GM23338 (cell line): ENCODE data around the gene ANKH. TPM values are rescaled to one million over a fixed set of nuclear protein-coding genes. Genes with fewer than 3 reads are reported as not detected.

Experiments
- ATAC-seq: fragments of 200-7000 bp; cut with Tn5 transposase; 3 replicates; pipeline ENCODE4 v1.9.1; 2020
- DNase-seq: peaks from one replicate; pipeline ENCODE4 v3.0.0-alpha.2; 2015; ENCODE audit warnings: low spot score
- H2AFZ ChIP-seq: fragments of 200-600 bp; sonication (generic); 2 replicates; pipeline ENCODE4 v1.8.0; 2016; ENCODE audit warnings: antibody characterized with exemption, mild to moderate bottlenecking, moderate library complexity
- H3F3A ChIP-seq: fragments of 200-600 bp; sonication (generic); replicated peaks from 2 replicates; pipeline ENCODE4 v1.8.0; 2017; ENCODE audit warnings: antibody characterized with exemption, mixed run types, low read depth
- H3K27ac ChIP-seq: fragments of 200-600 bp; sonication (generic); 2 replicates; pipeline ENCODE4 v1.6.1; 2016; ENCODE audit warnings: low read depth
- H3K27me3 ChIP-seq: fragments of 200-600 bp; sonication (generic); 2 replicates; pipeline ENCODE4 v1.8.0; 2016; ENCODE audit warnings: mild to moderate bottlenecking, mixed run types, moderate library complexity; ENCODE audit not compliant: insufficient read depth
- H3K36me3 ChIP-seq: fragments of 200-600 bp; sonication (generic); 2 replicates; pipeline ENCODE4 v1.8.0; 2016; ENCODE audit warnings: mild to moderate bottlenecking; ENCODE audit not compliant: insufficient read depth
- H3K4me1 ChIP-seq: fragments of 200-600 bp; sonication (generic); 2 replicates; pipeline ENCODE4 v1.8.0; 2016; ENCODE audit warnings: mild to moderate bottlenecking, moderate library complexity; ENCODE audit not compliant: insufficient read depth
- H3K4me2 ChIP-seq: fragments of 200-600 bp; sonication (generic); 2 replicates; pipeline ENCODE4 v1.7.1; 2017; ENCODE audit warnings: mixed run types
- H3K4me3 ChIP-seq: fragments of 200-600 bp; sonication (generic); 2 replicates; pipeline ENCODE4 v1.6.1; 2016; ENCODE audit warnings: mixed run types
- H3K79me2 ChIP-seq: fragments of 200-600 bp; sonication (generic); replicated peaks from 2 replicates; pipeline ENCODE4 v1.8.0; 2017; ENCODE audit warnings: mild to moderate bottlenecking; ENCODE audit not compliant: insufficient read depth
- H3K9me2 ChIP-seq: fragments of 200-600 bp; sonication (generic); 2 replicates; pipeline ENCODE4 v1.8.0; 2017; ENCODE audit not compliant: insufficient read depth
- H4K20me1 ChIP-seq: fragments of 200-600 bp; sonication (generic); replicated peaks from 2 replicates; pipeline ENCODE4 v1.8.0; 2017; ENCODE audit warnings: mild to moderate bottlenecking; ENCODE audit not compliant: insufficient read depth
- H3K27ac Mint-ChIP-seq: 2 replicates; pipeline ENCODE4 v1.8.0; 2020; ENCODE audit warnings: inconsistent platforms, mild to moderate bottlenecking, moderate library complexity, mixed read lengths
- H3K27me3 Mint-ChIP-seq: 3 replicates; pipeline ENCODE4 v1.8.0; 2022; ENCODE audit warnings: low read depth, mild to moderate bottlenecking, moderate library complexity, mixed read lengths, inconsistent platforms; ENCODE audit not compliant: insufficient read depth, poor library complexity
- H3K36me3 Mint-ChIP-seq: 3 replicates; pipeline ENCODE4 v1.8.0; 2021; ENCODE audit warnings: low read depth, mild to moderate bottlenecking, inconsistent platforms, moderate library complexity, mixed read lengths
- H3K4me1 Mint-ChIP-seq: 3 replicates; pipeline ENCODE4 v1.8.0; 2020; ENCODE audit warnings: mild to moderate bottlenecking, inconsistent platforms, mixed read lengths
- H3K4me3 Mint-ChIP-seq: 3 replicates; pipeline ENCODE4 v1.8.0; 2021; ENCODE audit warnings: moderate library complexity, mild to moderate bottlenecking, inconsistent platforms, mixed read lengths
- H3K9me3 Mint-ChIP-seq: 3 replicates; pipeline ENCODE4 v1.8.0; 2020; ENCODE audit warnings: moderate library complexity, mild to moderate bottlenecking, inconsistent platforms, mixed read lengths
- CREB1 ChIP-seq: fragments of 250-450 bp; sonication (Bioruptor Pico); IDR thresholded peaks from 2 replicates; pipeline ENCODE4 v1.5.0; 2020; ENCODE audit warnings: low read depth, mild to moderate bottlenecking, moderate library complexity
- EZH2 ChIP-seq: fragments of 200-600 bp; sonication (generic); IDR thresholded peaks from one replicate; pipeline ENCODE4 v1.8.0; 2017; ENCODE audit warnings: antibody characterized with exemption, mild to moderate bottlenecking, low read depth; ENCODE audit not compliant: unreplicated experiment
- EZH2phosphoT487 ChIP-seq: fragments of 200-600 bp; sonication (generic); IDR thresholded peaks from one replicate; pipeline ENCODE4 v1.8.1; 2018; ENCODE audit warnings: antibody characterized with exemption; ENCODE audit not compliant: unreplicated experiment
- JUNB ChIP-seq: IDR thresholded peaks from one replicate; pipeline ENCODE4 v1.6.1; 2016; ENCODE audit warnings: antibody characterized with exemption; ENCODE audit not compliant: unreplicated experiment
- NANOG ChIP-seq: IDR thresholded peaks from 2 replicates; pipeline ENCODE4 v1.6.1; 2016; ENCODE audit warnings: antibody characterized with exemption, borderline replicate concordance
- POLR2AphosphoS5 ChIP-seq: IDR thresholded peaks from 2 replicates; pipeline ENCODE4 v1.6.1; 2016; ENCODE audit warnings: antibody characterized with exemption, low read depth
- STAT1 ChIP-seq: IDR thresholded peaks from one replicate; pipeline ENCODE4 v1.6.1; 2016; ENCODE audit warnings: antibody characterized with exemption; ENCODE audit not compliant: unreplicated experiment
- ZNF114 ChIP-seq: fragments of 250-450 bp; sonication (Bioruptor Pico); IDR thresholded peaks from 2 replicates; pipeline ENCODE4 v1.5.0; 2020; ENCODE audit warnings: mild to moderate bottlenecking, moderate library complexity
- ZNF331 ChIP-seq: fragments of 250-450 bp; sonication (Bioruptor Pico); IDR thresholded peaks from 2 replicates; pipeline ENCODE4 v1.5.0; 2020; ENCODE audit warnings: low read depth, mild to moderate bottlenecking, moderate library complexity
- polyA plus RNA-seq: library from polyadenylated mRNA; unstranded; fragments of >200 nt; fragmentation: Nextera tagmentation; extraction: Ambion mirVana; gene quantifications from 2 replicates; pipeline ENCODE4 v1.2.1, GENCODE V29; 2016
- total RNA-seq: library from RNA; depleted of rRNA; stranded (reverse); fragments of >200 nt; shearing (Covaris generic); gene quantifications from 2 replicates; pipeline ENCODE4 v1.2.3, GENCODE V29; 2014
- TF ChIP-seq, protein P1 (sequence below): IDR thresholded peaks from 2 replicates; pipeline ENCODE4 v1.6.1; 2016; ENCODE audit warnings: antibody characterized with exemption
- TF ChIP-seq, protein P2 (sequence below): IDR thresholded peaks from one replicate; pipeline ENCODE4 v1.6.1; 2018; ENCODE audit warnings: antibody characterized with exemption; ENCODE audit not compliant: unreplicated experiment
- TF ChIP-seq, protein P3 (sequence below), 2 experiments: fragments of 200-600 bp in 1 of 2; sonication (generic) in 1 of 2; conservative IDR thresholded peaks; 2 replicates each; pipeline versions ENCODE4 v1.5.1 to v1.6.1; 2016 to 2017; ENCODE audit warnings: antibody characterized with exemption in 2 of 2, low read depth in 2 of 2, mild to moderate bottlenecking in 2 of 2, moderate library complexity in 1 of 2
- TF ChIP-seq, protein P4 (sequence below): fragments of 250-450 bp; sonication (Bioruptor Pico); IDR thresholded peaks from 2 replicates; pipeline ENCODE4 v1.5.0; 2020; ENCODE audit warnings: mild to moderate bottlenecking, moderate library complexity

The ANKH gene
- total and polyA plus RNA-seq, 2 experiments from 2014 or later, result 5.0 to 6.1 TPM

DNA sequence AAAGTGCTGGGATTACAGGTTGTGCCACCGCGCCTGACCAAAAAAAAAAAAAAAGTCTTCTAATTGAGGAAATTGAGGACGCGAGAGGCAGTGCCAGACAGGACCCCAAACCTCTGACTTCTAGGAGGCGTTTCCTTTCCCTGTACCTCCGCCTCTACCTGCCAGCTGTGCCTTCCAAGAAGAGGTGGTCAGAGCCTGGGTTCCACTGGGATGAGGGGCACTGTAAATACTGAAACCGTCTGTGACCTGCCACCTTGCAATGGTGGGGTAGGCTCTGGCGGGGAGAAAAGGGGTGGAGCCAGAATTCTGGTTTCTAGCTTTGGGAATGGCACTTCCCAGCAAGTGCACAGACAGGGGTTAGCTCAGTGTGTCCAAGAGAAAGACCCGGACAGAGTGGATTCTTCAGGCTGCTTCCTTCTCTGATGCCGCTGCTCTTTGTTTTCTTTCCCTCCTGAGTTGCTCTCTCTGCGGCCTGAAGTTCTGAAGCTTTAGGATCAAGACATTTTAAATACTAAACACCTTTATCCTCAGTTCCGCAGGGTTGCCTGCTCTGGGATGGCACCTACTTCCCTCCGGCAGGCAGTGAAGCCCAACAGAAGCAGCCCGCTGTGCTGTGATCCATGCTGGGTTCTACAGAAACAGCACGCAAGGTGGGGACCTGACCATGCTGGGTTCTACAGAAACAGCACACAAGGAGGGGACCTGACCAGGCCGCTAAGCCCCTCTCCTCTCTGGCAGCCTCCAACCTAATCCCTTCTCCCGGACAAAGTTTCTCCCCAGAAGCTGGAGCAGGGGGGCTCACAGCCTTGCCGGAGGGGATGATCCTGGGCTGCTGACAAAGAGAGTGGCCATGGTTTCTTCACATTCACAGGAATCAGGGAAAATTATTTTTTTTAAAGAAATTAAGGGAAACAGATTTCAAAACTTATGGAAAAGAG lies 141.9 kb downstream of the ANKH start:
- no peak for DNase-seq
- no peak overlapping the region for H3K27ac ChIP-seq
- Mint-ChIP-seq H3K27me3 (peaks cover 16% of the 10 kb centered on the region), H3K27ac (no peak overlapping the region), H3K9me3 (no peaks in the 10 kb centered on the region), H3K4me3 (no peak overlapping the region), H3K36me3 (no peaks in the 10 kb centered on the region; the same call in 2 of the 3 replicates), H3K4me1 (peaks cover 38% of the 10 kb centered on the region)
- H3K9me2 ChIP-seq, result no peaks in the 10 kb centered on the region
- no peak for TF ChIP-seq JUNB
- TF ChIP-seq, protein P1, sequence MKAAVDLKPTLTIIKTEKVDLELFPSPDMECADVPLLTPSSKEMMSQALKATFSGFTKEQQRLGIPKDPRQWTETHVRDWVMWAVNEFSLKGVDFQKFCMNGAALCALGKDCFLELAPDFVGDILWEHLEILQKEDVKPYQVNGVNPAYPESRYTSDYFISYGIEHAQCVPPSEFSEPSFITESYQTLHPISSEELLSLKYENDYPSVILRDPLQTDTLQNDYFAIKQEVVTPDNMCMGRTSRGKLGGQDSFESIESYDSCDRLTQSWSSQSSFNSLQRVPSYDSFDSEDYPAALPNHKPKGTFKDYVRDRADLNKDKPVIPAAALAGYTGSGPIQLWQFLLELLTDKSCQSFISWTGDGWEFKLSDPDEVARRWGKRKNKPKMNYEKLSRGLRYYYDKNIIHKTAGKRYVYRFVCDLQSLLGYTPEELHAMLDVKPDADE, result no peak
- TF ChIP-seq, protein P2, sequence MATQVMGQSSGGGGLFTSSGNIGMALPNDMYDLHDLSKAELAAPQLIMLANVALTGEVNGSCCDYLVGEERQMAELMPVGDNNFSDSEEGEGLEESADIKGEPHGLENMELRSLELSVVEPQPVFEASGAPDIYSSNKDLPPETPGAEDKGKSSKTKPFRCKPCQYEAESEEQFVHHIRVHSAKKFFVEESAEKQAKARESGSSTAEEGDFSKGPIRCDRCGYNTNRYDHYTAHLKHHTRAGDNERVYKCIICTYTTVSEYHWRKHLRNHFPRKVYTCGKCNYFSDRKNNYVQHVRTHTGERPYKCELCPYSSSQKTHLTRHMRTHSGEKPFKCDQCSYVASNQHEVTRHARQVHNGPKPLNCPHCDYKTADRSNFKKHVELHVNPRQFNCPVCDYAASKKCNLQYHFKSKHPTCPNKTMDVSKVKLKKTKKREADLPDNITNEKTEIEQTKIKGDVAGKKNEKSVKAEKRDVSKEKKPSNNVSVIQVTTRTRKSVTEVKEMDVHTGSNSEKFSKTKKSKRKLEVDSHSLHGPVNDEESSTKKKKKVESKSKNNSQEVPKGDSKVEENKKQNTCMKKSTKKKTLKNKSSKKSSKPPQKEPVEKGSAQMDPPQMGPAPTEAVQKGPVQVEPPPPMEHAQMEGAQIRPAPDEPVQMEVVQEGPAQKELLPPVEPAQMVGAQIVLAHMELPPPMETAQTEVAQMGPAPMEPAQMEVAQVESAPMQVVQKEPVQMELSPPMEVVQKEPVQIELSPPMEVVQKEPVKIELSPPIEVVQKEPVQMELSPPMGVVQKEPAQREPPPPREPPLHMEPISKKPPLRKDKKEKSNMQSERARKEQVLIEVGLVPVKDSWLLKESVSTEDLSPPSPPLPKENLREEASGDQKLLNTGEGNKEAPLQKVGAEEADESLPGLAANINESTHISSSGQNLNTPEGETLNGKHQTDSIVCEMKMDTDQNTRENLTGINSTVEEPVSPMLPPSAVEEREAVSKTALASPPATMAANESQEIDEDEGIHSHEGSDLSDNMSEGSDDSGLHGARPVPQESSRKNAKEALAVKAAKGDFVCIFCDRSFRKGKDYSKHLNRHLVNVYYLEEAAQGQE, result no peak
- TF ChIP-seq STAT1, result no peak
- no peak for TF ChIP-seq EZH2
- no peak for TF ChIP-seq ZNF331 (CRISPR knock-in tag)
- TF ChIP-seq POLR2AphosphoS5, result no peak
- TF ChIP-seq, protein P3, sequence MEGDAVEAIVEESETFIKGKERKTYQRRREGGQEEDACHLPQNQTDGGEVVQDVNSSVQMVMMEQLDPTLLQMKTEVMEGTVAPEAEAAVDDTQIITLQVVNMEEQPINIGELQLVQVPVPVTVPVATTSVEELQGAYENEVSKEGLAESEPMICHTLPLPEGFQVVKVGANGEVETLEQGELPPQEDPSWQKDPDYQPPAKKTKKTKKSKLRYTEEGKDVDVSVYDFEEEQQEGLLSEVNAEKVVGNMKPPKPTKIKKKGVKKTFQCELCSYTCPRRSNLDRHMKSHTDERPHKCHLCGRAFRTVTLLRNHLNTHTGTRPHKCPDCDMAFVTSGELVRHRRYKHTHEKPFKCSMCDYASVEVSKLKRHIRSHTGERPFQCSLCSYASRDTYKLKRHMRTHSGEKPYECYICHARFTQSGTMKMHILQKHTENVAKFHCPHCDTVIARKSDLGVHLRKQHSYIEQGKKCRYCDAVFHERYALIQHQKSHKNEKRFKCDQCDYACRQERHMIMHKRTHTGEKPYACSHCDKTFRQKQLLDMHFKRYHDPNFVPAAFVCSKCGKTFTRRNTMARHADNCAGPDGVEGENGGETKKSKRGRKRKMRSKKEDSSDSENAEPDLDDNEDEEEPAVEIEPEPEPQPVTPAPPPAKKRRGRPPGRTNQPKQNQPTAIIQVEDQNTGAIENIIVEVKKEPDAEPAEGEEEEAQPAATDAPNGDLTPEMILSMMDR (conservative IDR thresholded peaks at IDR 0.05; ENCODE audit: low read depth in 2 of 2), result no peak
- TF ChIP-seq NANOG, result no peak
- no peak for TF ChIP-seq EZH2phosphoT487
- TF ChIP-seq ZNF114, result no peak
- no peak for TF ChIP-seq CREB1 (CRISPR knock-in tag)
- TF ChIP-seq, protein P4, sequence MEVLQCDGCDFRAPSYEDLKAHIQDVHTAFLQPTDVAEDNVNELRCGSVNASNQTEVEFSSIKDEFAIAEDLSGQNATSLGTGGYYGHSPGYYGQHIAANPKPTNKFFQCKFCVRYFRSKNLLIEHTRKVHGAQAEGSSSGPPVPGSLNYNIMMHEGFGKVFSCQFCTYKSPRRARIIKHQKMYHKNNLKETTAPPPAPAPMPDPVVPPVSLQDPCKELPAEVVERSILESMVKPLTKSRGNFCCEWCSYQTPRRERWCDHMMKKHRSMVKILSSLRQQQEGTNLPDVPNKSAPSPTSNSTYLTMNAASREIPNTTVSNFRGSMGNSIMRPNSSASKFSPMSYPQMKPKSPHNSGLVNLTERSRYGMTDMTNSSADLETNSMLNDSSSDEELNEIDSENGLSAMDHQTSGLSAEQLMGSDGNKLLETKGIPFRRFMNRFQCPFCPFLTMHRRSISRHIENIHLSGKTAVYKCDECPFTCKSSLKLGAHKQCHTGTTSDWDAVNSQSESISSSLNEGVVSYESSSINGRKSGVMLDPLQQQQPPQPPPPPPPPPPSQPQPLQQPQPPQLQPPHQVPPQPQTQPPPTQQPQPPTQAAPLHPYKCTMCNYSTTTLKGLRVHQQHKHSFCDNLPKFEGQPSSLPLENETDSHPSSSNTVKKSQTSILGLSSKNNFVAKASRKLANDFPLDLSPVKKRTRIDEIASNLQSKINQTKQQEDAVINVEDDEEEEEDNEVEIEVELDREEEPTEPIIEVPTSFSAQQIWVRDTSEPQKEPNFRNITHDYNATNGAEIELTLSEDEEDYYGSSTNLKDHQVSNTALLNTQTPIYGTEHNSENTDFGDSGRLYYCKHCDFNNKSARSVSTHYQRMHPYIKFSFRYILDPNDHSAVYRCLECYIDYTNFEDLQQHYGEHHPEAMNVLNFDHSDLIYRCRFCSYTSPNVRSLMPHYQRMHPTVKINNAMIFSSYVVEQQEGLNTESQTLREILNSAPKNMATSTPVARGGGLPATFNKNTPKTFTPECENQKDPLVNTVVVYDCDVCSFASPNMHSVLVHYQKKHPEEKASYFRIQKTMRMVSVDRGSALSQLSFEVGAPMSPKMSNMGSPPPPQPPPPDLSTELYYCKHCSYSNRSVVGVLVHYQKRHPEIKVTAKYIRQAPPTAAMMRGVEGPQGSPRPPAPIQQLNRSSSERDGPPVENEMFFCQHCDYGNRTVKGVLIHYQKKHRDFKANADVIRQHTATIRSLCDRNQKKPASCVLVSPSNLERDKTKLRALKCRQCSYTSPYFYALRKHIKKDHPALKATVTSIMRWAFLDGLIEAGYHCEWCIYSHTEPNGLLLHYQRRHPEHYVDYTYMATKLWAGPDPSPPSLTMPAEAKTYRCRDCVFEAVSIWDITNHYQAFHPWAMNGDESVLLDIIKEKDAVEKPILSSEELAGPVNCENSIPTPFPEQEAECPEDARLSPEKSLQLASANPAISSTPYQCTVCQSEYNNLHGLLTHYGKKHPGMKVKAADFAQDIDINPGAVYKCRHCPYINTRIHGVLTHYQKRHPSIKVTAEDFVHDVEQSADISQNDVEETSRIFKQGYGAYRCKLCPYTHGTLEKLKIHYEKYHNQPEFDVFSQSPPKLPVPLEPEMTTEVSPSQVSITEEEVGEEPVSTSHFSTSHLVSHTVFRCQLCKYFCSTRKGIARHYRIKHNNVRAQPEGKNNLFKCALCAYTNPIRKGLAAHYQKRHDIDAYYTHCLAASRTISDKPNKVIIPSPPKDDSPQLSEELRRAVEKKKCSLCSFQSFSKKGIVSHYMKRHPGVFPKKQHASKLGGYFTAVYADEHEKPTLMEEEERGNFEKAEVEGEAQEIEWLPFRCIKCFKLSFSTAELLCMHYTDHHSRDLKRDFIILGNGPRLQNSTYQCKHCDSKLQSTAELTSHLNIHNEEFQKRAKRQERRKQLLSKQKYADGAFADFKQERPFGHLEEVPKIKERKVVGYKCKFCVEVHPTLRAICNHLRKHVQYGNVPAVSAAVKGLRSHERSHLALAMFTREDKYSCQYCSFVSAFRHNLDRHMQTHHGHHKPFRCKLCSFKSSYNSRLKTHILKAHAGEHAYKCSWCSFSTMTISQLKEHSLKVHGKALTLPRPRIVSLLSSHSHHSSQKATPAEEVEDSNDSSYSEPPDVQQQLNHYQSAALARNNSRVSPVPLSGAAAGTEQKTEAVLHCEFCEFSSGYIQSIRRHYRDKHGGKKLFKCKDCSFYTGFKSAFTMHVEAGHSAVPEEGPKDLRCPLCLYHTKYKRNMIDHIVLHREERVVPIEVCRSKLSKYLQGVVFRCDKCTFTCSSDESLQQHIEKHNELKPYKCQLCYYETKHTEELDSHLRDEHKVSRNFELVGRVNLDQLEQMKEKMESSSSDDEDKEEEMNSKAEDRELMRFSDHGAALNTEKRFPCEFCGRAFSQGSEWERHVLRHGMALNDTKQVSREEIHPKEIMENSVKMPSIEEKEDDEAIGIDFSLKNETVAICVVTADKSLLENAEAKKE (CRISPR knock-in tag), result no peak
- H4K20me1 ChIP-seq, result no peaks in the 10 kb centered on the region
- H3K79me2 ChIP-seq, result no peaks in the 10 kb centered on the region
- H3K36me3 ChIP-seq, result no peaks in the 10 kb centered on the region
- H3K4me3 ChIP-seq, result no peak overlapping the region
- no peak overlapping the region for H3K4me2 ChIP-seq
- H2AFZ ChIP-seq, result no peak overlapping the region
- no peaks in the 10 kb centered on the region for H3F3A ChIP-seq
- H3K4me1 ChIP-seq, result peaks cover 18% of the 10 kb centered on the region
- no peaks in the 10 kb centered on the region for H3K27me3 ChIP-seq
- ATAC-seq, result no peak
